GM19468 (cell line): ENCODE measurements around the gene SMCO3.

Experiments
- ATAC-seq: cut with Tn5 transposase; IDR thresholded peaks from one replicate; pipeline ENCODE4 v1.9.1; 2021; ENCODE audit warnings: mild to moderate bottlenecking, moderate library complexity, moderate number of reproducible peaks; ENCODE audit not compliant: unreplicated experiment; ENCODE audit errors: extremely low read depth

SMCO3 gene

DNA sequence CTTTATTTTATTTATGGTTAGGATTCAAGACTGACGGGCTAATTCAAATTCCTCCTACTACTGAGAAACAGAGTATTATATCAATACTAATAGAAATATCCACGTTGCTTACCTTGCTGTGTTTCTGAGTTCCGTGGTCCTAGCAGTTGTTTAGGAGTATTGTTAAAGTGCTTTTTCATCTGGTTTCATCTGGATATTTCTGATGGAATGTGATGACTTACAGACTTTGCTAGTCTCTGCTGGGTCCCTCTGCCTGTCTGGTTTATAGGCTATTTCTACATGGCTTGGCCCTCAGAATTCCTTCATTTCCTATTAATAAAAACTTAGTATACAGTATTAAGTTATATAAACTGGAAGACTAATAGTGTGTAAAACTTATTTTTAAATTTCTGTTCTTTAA, at the start of gene SMCO3:
TSS of gene SMCO3 (minus strand) at position 169 of the 400 bp plus-strand sequence. CDS start 7,502 bp downstream, outside the sequence.
- ATAC-seq, result no peak

DNA sequence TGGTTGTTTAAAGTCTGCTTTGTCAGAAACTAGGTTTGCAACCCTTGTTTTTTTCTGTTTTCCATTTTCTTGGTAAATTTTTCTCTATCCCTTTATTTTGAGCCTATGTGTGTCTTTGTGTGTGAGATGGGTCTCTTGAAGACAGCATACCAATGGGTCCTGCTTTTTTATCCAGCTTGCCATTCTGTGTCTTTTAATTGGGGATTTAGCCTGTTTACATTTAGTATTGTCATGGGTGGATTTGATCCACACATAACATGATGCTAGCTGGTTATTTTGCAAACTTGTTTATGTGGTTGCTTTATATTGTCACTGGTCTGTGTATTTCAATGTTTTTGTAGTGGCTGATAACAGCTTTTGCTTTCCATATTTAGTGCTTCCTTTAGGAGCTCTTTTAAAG, 46.5 kb upstream of the SMCO3 start:
- no peak for ATAC-seq

DNA sequence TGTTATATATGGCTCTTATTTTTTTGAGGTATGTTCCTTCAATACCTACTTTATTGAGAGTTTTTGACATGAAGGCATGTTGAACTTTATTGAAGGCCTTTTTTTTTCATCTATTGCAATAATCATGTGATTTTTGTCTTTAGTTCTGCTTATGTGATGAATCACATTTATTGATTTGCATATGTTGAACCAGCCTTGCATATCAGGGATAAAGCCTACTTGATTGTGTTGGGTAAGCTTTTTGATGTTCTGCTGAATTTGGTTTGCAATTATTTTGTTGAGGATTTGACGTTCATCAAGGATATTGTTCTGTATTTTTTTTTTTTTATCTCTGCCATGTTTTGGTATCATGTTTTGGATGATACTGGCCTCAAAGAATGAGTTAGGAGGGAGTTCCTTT, 44.5 kb upstream of the SMCO3 start:
- ATAC-seq, result no peak

DNA sequence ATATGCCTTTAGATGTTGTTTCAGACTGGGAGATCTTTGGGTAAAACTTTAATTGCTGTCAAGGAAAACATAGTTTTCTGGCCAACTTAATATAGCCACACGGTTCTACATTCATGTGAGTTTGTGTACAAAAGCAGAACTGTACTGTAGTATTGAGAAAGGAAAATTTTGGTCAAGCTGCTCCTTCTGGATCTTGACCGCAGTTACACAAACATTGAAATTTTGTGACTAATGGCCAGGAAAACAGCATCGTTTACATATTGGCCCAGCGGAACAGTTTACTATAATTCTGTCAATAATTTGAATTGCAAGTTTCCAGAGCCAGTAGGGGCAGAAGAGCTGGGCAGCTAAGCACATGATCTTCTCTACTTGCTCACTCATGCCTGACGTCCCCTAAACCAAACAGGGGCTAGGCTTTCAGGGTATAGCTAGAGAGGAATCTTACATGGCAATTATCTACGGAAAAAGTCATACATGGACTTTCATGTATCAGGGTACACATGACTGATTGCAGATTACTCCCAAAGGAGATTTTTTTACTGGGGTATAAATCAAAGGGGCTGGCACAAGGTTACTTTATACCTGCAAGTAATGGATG, 40.7 kb upstream of the SMCO3 start:
- no peak for ATAC-seq

DNA sequence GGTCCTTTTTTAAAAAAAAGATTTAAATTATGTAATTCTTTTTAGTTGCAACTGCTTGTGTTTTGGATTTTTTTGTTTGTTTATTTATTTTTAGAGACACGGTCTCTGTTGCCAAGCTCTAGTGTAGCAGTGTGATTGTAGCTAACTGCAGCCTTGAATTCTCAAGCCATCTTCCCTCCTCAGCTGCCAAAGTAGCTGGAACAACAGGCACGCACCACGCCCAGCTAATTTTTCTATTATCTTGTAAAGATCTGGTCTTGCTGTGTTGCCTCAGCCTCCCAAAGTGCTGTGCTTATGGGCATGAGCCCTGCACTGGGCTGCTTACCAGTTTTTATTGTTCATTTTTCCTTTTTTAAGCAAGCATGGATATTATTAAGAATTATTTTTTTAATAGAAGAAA, 40.0 kb upstream of the SMCO3 start:
- no peak for ATAC-seq

DNA sequence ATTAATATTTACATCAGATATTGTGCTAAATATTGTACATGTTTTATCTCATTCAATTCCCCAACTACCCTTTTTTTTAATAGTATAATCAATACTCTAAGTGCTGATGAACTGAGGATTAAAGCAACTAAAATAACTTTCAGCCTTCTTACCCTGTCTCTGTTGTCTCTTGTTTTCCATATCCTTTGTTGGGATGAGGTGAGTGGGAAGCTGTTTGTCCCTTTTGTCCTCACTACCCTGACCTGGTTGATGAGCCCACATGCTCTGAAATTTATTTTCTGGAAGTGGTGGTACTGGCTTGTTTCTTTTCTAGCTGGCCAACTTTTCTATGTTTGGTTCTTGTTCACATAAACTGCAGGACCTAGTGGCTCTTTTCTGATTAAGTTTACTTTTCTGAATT, 38.9 kb upstream of the SMCO3 start:
- no peak for ATAC-seq

DNA sequence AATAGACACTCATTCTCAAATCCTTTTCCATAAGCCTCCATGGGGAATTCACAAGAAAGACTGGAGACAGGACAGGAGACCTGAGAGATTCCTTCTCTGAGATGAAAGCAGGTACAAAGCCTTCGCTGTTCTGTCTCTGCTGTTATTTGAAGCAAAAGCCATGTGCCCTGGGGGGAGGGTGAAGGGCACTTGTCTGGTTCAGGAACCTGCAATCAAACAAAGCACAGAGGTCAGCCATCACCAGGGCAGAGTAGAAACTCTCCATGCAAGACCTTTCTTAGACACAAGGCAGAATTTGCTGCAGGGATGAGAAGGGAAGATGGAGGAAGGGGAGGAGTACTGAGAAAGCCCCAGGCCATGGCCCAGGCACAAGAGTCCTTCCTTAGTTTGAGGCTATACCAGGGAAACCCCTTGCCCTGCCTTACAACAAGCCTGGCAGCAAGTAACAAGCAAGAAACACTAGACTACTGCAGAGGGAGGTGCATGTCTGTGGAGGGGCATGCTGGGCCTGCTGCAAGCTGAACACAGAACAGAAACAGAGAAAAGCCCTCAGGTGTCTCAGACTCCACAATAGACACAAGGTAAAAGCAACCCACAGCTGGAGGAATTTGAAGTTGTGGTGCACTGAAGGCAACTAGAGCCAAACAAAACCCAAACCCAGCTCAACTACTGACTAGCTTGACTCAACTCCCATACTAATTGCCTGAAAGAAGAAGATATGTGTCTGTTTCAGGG, 37.1 kb upstream of the SMCO3 start:
- no peak for ATAC-seq

DNA sequence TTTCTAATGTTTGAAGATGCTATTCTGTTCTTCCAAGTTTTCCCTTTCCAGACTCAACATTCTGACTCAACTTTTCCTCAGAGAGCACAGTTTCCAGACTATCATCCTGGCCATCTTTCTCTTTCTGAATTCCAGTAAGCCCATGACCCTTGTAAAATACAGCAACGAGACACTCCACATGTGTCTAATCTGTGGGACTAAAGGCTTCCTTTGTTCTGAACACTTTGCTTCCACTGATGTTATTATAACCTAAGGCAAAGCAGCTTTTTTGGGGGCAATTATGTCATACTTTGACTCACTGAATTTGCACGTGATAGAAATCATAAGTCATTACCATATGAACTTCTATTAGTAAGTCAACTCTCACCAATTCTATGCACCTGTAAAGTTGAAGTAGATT, 35.7 kb upstream of the SMCO3 start:
- ATAC-seq, result no peak

DNA sequence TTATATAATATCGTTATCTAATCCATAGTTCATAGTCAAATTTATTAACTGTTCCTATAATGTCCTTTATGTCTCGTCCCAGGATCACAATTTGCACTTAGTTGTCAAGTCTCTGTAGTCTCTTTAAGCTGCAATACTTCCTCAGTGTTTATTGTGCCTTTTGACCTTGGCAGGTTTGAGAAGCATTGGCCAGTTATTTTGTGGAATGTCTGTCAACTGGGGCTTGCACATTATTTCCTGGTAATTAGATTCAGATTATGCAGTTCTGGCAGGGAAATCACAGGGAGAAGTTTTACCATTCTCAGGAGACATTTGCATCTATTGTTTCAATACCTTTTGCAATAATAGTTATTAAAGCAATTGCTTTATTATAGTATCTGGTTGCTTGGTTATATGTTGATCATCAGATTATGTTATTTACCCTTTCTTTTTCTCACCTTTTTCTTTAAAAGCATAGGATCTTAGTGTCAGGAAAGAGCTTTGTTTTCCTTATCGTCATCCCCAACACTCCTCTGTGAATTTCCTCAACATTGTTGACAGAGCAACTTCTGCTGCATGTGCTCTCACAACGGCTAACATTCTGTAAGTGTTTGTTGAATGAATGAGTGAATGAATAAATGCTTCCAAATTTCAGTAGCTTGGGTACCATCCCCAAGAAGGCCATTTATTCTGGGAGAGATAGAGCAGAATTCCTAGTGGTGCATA, 33.0 kb upstream of the SMCO3 start:
- no peak for ATAC-seq

DNA sequence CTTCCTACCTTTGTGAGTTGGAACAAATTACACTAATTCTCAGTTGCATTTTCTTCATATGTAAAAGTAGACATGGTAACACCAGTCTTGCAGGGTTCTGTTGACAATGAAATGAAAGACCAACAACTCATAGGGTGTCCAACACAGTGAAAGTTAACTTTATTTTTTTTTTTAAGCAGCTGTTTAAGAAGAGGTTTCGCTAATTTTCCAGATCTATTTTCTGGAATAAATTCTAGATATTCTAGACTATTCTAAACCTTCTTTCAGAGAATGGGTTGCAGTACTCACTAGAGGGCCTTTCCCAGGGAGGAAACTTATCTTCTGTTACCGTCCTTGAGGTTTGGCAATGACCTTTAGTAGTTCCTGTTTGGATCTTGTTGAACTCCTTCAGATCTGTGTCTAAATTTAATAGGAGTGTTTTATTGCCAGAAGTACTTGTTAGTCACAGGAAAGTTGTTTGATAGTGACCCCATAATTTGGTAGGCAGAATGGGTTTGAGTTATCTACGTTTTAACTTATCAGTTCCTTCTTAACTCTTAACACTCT, 32.1 kb upstream of the SMCO3 start:
- no peak for ATAC-seq

DNA sequence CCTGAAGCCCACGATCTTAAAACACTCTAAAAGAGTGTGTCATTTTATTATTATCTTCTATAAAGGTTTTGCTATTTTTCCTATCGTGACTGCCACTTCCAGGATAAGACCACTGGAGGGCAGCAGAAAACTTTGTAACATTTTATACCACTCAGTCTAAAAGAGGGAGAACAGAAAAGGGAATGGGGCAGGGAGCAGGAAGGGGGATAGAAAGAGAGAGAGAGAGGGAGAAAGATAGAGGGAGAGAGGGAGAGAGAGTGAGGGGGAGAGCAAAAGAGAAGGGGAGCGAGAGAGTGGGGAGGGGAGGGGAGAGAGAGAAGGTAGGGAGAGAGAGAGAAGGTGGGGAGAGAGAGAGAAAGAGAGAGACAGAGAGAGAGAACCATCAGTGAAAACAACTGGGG, 31.4 kb upstream of the SMCO3 start:
- no peak for ATAC-seq

DNA sequence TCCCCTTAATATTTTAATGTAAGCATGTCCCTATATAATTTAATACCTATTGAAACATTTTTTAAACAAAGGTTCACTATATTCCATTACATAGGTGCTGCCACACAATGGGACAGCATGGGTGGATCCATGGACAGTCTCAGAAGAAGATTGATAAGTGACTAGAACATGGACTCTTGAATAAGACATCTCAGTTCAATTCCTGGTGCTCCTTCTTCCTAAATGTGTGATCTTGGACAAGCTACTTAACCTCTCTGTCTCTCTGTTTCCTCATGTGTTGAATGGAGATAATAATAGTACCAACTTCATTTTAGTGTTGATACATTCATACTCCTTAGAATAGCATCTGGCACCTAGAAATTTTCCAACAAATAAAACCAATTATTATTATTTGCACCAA, 30.4 kb upstream of the SMCO3 start:
- no peak for ATAC-seq

DNA sequence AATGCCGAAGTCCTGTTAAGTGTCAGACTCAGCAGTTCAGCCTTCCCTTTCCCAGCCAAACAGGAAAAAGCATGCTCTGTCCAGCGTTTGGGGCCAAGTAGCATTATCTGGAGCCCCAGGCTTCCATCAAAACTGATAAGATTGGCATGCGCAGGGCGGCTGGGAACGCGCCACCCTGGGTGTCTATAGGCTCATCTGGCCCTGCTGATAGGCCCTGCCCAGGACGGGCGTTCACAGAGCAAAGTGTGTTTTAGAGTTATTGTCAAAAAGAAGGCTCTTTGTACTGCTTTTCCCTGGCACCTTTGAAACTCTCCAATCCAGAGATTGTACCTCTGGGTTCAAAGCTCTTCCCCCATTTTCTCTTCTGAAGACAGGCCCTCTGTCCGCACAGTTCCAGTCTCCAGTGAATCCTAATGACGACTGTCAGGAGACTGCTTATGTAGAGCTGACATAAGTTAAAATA, 29.5 kb upstream of the SMCO3 start, which contains the start of gene ART4:
TSS of gene ART4 (minus strand) at position 102 of the 463 bp plus-strand sequence. CDS start 413 bp downstream, outside the sequence.
- no peak for ATAC-seq

DNA sequence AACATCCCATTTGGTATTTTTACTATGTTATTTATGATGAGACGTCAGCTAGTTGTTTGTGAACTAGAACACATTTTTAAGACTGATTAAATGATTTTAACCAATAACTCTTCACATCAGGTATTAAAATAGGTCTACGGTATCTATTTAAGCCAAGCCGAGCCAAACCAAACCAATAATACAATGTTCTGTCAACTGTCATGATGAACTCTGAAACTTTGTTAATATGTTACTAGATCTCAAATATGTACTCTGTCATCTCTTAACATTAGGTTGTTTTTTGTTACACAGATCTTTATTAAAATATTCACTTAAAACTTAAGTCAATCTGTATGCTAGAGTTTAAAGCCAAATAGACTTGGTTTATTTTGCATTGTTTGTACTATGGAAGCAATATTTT, 28.3 kb upstream of the SMCO3 start:
- no peak for ATAC-seq

DNA sequence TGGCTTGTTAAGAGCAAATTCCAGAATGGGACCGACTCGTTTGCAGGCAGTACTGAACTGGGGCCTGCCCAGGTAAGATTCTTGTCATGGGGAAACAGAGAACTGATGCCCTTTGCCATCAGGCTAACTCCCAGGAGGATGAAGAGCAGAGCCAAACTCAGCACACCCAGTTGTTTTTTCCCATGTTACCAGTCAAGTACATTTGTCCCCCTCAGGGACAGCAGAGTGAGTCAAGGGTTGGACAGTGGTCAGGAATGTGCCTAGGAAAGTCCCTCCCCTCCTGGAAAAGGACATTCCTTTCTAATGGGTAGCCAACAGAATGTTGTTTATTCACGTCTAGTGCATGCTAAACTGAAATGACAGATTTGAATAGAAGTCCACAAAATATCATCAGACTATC, 27.8 kb upstream of the SMCO3 start:
- no peak for ATAC-seq

DNA sequence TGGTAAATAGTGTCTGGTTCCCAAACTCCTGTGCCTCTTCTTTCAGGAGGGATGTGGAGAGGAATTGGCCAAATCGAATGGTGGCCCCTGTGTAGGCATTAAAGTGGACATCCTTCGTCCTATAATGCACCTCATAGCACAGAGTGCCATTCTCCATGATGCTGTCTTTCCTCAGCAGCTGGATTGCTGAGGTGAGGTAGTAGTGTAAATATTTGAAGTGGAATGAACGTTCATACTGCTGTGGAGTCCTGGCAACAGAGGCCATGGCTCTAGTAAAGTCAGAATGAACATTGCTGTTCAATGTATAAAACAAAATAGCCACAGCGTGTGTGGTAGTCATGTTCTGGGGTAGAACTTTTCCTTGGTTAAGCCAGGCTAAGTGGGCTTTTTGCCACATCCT, 26.6 kb upstream of the SMCO3 start:
- no peak for ATAC-seq

DNA sequence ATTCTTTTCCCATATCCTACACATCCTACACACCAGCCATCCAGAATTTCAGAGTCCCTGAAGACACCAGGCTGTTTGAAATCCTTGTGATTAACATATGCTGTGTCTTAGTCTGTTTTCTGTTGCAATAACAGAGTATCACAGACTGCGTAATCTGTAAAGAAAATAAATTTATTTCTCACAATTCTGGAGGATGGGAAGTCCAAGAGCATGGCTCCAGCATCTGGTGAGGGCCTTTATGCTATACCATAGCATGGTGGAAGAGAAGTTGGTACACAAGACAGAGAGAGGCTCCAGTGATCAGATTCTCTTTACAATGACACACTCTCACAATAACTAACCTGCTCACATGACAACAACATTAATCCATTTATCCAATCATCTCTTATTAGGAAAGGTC, 25.3 kb upstream of the SMCO3 start:
- ATAC-seq, result no peak

DNA sequence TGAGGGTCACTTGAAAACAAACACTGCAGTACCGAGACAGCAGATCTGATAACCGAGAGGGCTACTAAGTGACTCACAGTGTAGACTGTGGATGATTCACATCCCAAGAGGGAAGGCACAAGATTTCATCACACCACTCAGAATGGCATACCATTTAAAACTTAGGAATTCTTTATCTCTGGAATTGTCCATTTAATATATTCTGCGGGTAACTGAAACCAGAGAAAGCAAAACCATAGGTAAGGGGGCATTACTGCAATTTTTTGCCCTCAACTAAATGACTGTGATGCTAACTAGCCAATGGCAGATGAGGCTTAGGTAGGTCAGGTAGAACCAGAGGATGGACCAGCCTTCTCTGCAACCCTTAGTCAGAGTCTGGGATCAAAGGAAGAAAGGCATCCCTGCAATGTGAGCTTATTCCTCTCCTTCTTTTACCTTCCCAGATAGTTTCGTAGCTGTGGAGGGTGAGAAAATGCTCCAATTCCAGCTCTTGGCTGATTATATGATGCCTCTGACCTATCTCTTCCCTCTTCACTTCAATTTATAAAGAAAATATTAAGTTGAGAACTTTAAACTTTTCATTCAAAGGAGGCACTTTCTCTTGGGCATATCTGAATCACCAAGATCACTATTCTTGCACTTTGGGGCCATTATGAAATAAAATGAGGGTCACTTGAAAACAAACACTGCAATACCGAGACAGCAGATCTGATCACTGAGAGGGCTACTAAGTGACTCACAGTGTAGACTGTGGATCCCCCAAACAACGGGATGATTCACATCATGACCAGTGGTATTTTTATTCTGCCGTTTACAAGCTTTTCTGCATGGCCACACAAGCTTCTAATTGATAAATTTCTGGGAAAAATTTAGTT, 22.6 kb upstream of the SMCO3 start:
- ATAC-seq, result no peak

DNA sequence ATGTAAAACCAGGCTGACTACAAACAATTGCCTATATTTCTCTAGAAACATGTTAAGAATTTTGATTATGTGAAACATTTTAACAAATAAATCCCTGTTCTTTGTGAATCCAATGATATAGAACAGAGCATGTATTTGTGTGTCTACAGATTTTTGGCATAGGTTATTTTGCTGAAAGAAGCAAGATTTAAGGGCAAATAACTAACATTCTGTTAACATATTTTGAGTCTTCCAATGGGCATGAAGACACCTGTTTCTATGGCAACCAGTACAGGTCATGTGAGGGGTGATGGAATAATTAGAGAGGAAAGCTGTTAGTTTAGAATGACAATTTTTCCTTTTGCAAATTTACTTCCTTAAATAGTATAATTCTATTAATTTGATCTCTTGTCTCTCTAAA, 20.5 kb upstream of the SMCO3 start:
- ATAC-seq, result no peak

DNA sequence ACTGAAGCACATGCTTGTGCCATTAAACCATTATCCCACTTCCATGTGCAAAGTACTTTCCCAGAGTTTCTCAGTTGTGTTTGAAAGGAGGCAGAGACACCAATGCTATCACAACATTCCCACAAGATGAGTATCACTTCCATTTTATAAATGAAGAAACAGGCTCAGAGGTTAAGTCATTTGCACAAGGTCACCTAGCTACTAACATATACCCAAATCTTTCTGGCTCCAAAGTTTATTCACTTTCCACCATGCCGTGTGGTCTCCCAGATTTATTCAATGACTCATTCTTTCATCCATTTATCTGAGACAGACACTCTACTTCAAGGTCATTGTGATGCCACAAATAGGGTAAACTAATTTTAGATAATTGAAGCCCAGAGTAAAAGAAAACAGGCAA, 20.0 kb upstream of the SMCO3 start:
- ATAC-seq, result no peak
